Medulla oblongata (tissue), 1 donor: ENCODE data around the gene TEX12.
"Not testable (repeated sequence)": the region's sequence is repeated elsewhere in the genome, so short reads cannot be mapped to it uniquely, and the experiment has no call there.

Source experiments
- DNase-seq: peaks from one replicate; pipeline ENCODE4 v3.0.0-alpha.2; 2015; ENCODE audit errors: extremely low spot score

TEX12 gene

DNA sequence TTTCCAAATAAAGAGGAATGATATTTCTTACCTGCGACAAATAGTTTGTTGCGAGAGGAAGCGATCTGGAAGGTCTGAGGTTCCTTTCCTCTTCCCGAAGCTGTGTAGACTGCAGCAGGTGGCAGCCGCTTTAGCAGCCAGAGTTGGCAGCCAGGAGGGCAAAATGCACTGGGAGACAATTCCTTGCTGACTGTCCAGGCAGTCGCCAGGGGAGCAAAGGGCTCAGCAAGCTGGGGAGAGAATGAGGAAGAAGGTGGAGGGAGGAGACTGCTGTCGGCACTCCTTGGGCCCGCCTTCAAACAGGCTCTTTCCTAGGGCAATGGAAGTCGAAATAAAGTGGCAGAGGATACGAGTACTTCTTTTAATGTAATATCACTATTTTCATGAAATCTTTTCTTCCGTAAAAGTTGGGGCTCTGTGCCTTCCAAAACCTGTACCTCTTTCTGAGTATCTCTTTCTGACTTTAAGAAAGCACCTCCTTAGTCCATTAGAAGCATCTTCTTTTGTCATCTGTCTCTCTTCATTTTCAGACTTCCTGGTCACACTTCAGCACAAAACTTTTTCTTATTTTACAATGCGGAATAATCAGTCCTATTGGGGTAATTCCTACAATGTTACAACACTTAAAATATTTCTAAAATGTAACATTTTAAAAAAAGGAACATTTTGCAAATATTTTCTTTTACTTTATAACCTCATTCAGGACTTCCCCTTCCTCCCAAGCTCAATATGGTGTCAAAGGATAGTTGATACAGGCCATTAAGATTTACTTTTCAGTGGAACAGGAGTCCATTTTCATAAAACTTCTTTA is 3.1 kb upstream of the TEX12 start, which contains the start of gene IL18:
Gene IL18 (minus strand): TSS at position 220 of the 811 bp plus-strand sequence. CDS start 9,041 bp downstream, outside the sequence.
- peak; percentile 58 for DNase-seq

DNA sequence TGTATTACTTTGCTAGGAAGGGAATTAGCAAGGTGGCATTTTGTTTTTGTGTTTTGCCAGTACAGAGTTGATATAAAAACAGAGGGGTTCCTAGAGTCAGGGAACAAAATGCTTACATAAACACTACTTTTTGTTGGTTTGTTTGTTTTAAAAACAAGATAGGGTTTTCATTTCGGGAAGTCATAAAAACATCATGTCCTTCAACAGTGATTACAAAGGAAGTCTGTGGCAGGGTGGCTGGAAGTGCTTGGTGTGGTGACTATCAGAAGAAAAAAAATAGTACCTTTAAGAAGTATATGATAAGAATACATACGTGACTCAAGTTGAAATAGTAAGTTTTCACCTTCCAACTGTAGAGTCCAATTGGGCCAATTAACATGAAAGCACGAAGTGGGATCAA is 2.1 kb upstream of the TEX12 start:
- DNase-seq, result no peak

DNA sequence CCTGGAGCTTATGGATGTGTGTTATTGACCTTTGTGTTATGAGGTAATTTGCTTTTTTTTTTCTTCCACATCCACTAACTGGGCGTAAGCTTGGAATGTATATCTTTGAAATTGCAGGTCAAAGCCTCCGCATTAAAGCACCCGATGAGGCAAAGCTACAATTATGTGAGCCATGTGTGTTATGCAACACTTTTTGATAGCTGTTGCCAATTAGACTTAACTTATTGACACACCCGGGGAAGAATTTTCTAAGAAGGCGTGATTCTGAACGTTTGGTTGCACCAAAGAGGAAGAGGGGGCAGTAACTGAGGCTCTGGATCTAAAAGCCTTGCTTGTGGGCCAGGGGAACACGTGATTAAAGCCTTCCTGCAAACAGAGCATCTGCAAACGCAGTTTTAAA is 610 bp upstream of the TEX12 start:
- no peak for DNase-seq

DNA sequence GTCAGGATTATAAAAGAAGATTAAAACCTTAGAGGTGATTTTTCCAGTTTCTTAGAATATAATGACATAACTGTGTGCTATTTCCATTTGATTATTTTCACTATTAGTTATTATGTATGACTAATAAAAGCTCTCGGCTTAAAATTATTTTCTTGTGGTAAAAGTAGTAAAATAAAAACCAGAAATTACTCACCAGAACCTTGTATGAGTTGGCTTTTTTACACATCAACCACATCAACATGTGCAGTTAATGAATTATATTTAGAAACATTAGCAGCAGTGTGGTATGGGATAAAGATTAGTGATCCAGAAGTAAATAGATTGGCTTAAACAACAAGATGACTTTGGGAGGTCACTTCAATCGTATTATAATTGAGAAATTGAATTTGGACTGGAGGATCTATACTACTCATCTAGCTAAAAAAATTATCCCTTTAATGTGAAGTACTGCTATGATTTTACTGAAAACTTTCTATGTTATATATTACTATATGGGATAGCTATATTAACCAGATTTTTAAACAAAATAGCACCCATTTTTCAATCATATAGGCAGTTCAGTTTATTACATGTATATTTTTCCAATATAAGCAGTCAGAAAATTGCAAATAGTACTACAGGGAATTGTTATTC is 5.3 kb downstream of the TEX12 start:
- DNase-seq, result no peak

DNA sequence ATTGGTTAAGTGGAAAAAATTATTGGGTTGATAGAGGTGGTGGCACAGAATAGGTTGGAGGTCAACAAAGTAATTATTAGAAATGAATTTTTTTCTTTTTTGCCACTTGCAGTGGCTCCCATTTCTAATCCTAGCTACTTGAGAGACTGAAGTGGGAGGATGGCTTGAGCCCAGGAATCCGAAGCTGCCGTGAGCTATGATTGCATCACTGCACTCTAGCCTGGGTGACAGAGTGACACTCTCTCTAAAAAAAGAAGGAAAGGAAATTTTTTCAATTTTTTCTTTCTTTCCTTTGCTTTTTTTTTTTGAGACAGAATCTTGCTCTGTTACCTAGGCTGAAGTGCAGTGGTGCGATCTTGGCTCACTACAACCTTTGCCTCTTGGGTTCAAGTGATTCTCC is 6.0 kb downstream of the TEX12 start:
- no peak for DNase-seq

DNA sequence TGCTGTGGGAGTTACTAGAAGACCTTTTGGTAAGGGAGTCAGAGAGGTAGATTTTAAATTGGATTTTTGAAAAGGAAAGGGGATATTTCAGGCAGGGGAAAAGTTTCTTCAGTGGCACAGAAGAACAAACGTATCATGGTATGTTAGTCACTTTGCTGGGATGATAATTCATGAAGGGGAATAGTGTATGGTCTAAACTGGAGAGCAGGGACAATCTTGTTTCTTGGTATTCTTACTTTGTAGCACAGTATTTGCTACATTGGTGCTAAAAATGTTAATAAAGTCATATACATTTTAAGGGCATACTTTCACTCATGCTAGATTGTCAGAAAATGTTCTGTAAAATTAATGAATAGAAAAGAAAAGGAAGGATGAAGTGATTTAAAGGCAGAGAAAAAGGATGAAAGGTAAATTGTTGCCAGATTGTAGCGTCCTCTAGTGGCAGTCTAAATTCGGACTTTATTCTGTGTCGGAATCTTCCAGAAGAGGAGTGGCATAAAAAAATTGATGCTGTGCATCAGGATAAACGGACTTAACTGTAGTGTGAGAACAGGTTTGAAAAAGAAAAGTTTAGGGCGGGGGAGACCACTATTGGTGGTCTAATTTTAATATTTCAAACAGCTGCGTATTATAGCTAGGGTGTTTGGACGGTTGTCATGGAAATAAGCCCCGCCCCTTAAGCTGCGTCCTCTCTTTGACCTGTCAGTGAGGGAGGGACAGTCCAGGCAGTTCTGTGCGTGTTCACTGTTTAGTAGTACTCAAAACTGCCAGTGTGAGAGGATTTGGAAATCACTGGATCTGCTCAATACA is 7.8 kb downstream of the TEX12 start, which contains the start of gene BCO2:
Gene BCO2 (plus strand): TSS at position 724 of the 810 bp plus-strand sequence. CDS start 90 bp downstream, outside the sequence.
- peak; percentile 95 for DNase-seq

DNA sequence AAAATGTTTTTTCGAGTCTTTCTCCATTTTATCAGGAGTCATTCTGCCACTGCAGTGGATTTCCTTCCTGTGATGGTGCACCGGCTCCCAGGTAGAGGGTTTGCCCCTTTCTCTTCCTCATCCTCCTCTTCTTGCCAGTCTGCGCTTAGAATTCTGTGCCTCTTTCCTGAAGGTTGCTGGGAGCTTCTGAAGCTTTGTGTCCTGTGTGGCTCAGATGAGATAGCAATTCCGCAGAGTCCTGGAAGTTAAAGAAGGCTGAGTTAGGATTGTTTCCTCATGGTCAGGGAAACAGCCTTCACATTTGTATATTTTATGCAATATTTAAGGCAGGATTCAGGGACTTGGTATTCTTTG is 8.4 kb downstream of the TEX12 start:
- no peak for DNase-seq

DNA sequence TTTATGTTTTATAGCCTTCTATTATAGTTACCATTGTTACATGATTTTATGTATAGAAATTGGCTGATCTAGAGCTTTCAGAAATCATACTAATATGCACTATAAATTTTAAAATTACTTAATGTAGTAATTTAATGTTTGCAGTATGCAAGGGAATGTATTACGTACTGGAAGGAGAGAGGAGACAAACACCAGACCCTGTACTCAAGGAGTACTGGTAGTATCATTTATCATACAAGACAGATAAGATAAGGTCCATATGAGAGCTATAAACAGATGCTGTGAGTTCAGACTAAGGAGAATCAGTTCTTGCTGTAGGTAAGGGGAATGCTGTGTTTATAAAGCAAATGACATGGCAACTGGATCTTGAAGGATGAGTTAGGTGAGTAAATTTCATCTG is 8.9 kb downstream of the TEX12 start:
- no peak for DNase-seq

DNA sequence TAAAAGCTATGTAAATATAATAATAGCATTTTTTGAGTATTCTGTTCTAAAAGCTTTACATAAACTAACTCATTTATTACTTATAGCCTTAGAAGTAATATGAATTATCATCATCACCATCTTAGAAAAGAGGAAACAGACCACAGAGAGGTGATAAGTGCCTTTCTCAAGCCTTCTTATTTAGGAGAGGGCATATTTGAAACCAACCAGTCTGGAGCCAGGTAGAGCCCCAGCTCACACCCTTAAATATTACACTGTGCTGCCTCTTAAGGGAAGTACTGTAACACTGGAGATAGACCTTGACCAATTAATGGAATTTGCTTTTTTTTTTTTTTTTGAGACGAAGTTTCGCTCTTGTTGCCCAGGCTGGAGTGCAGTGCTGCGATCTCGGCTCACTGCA is 10.4 kb downstream of the TEX12 start:
- DNase-seq, result no peak

DNA sequence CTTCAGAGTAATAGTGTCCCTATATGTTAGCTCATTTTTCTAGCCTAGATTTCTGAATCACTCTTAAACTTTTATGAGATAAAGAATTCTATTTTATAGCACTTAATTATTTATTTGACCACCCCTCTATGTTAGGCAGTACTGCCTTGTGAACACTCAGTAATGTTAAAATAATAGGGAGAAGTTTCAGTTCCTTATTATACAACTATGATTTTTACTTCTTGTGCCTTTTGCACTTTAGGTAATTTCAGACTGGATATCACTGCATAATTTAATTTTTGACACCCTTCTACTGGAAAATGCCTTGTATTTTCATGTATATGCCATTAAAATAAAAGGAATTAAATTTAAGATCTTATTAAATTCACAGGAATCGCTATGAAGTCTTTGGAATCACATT is 11.3 kb downstream of the TEX12 start:
- DNase-seq, result no peak

DNA sequence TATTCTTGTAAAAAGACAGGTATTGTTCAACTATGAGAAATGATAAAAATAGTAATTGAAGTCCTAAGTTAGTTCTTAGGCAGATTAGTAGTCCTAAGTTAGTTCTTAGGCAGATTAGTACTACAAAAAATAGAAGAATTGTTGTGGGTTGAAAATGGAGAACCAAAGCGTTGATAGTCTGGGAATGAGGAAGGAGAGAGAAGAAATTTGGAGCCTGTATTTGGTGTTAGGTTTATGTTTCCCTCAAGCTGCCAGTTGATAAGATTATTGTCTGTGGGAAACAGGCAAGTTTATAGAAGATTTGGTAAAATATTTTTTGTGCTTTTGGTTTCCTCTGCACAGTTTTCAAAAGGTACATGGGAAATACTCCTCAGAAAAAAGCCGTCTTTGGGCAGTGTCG is 11.8 kb downstream of the TEX12 start:
- no peak for DNase-seq

DNA sequence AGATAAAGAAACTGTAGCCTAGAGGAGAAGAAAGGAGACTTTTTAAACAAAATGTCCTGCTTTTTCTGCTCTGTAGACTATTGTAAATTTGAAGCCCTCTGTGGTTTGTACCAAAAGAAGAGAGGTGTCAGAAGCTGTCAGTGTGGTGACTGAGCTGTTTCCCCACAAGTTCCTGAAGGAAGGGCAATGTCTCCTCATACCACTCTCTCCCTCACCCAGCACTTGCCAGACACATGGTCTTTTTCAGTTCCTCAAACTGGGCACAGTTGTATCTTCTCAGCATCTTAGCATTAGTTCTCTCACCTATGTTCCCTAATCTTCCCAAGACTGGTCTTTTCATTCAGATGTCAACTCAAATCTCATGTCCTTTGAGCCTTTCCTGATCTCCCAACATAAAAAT is 12.4 kb downstream of the TEX12 start:
- DNase-seq, result peak; percentile 86

DNA sequence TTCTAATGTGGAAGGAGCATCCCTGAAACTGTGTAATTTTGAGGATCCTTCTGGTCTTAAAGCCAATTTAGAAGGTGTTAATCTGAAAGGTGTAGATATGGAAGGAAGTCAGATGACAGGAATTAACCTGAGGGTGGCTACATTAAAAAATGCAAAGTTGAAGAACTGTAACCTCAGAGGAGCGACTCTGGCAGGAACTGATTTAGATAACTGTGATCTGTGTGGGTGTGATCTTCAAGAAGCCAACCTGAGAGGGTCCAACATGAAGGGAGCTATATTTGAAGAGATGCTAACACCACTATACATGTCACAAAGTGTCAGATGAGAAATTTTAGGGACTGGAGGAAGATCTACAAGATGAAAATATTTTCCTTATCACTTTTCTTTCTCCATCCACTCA is 15.7 kb downstream of the TEX12 start:
- no peak for DNase-seq

DNA sequence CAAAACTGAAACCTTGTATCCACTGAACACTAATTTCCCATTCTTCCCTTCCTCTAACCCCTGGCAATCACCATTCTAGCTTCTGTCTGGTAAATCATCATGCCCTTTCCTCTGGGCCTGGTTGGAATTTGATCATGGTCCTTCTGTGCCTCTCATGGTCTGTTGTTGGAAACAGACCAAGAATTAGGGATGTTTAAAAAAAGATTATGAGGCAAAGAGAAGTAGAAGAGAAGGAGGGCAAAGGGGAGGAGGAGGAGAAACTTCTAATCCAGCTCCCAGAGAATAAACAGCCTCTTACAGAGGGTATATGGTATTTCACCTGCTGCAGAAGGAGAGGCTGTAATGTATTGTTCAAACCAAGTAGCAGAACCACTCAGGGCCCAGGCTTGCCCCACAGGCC is 18.7 kb downstream of the TEX12 start:
- DNase-seq, result no peak

DNA sequence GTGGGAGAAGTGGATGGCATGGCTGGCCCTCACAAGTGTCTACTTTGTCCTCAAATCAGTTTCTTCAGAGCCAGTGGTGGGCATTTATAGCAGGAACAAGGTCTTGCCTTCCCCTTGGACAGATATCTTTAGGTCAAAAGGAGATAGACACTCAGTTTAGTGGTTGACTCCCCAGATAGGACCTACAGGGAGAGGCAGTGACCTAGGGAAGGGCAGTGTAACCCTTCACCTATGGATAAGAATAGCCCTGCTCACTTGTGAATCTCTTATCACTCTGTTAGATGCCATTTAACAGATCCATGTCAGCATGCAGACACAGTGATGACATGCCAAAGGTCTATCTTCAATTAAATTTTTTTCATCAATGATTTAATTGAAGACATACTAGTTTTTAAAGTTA is 19.1 kb downstream of the TEX12 start:
- DNase-seq, result no peak

DNA sequence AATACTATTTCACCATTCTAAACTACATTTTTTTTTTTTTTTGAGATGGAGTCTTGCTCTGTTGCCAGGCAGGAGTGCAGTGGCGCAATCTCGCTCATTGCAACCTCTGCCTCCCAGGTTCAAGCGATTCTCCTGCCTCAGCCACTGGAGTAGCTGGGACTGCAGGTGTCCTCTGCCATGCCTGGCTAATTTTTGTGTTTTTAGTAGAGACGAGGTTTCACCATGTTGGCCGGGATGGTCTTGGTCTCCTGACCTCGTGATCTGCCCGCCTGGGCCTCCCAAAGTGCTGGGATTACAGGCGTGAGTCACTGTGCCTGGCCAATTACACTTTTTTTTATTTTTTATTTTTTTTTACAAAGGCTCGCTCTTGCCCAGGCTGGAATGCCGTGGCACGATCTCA is 27.9 kb downstream of the TEX12 start:
- not testable (repeated sequence) for DNase-seq

DNA sequence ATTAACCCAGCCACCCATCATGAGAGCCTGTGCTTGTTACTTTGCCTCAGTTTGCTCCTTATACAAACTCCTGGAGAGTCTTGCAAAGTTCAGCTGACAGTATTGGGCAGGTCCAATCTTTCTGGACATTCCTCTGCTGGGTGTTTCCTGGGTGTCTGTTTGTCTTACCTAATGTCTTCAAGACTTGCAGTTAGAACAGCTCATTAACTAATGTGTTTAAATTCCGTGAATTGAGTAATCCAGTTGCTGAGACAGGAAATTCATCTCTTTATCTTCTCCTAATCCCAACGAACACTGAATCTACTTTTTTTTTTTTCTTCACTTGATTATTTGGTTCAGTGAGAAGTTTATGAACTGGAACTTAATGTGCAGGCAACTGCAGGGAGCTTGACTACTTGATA is 28.8 kb downstream of the TEX12 start:
- no peak for DNase-seq

DNA sequence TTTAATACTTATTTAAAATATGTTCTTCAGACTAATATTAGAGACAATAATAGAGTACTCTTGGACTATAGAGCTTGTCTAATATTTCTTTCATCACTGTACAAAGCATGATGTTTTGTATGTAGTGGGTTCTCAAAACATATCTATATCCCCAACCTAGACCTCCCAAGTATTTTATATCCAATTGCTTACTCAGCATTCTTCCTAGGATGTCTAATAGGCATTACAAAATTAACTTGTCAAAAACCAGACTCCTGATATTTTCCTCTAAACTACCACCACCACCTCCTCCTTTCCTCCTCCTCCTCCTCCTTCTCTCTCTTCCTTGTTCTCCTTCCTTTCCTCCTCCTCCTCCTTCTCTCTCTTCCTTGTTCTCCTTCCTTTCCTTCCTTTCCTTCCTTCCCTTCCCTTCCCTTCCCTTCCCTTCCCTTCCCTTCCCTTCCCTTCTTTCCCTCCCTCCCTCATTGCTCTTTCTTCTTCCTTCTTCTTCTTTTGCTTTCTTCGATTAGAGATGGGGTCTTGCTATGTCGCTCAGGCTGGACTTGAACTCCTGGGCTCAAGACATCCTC is 29.4 kb downstream of the TEX12 start:
- no peak for DNase-seq

DNA sequence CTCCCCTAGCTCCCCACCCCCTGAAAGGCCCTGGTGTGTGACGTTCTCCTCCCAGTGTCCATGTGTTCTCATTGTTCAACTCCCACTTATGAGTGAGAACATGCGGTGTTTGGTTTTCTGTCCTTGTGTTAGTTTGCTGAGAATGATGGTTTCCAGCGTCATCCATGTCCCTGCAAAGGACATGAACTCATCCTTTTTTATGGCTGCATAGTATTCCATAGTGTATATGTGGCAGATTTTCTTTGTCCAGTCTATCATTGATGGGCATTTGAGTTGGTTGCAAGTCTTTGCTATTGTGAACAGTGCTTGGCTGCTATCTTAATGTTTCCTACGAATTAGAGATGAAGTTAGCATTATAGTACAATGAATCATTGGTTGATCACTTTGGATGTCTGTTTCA is 31.9 kb downstream of the TEX12 start:
- DNase-seq, result not testable (repeated sequence)

DNA sequence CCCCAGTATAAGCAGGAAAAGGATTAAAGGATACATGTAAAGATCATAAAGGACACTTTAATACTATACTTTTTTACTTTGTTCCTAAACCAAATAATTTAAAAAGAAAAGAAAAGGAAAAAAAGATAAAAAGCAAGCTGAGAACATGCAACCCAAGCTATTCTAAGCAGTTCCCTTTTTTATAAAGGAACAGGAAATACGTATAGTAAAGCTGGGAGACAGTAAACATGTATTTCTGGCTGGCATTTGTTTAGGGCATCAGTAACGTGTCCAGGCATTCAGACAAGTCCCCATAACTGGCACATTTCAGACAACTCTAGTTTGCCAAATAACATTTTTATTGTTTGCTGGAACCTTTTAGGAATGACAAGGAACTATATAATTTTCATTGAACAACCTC is 33.1 kb downstream of the TEX12 start:
- DNase-seq, result peak; percentile 14

DNA sequence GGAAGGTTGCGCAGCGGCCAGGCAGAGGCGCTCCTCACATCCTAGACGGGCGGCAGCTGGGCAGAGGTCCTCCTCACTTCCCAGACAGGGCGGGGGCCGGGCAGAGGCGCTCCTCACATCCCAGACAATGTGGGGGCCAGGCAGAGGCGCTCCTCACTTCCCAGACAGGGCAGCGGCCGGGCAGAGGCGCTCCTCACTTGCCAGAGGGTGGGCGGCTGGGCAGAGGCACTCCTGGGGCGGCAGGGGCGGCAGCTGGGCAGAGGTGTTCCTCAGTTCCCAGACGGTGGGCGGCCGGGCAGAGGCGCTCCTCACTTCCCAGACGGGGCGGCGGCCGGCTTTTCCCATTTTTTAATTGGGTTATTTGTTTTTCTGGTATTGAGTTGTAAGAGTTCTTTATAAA is 38.9 kb downstream of the TEX12 start:
- no peak for DNase-seq

DNA sequence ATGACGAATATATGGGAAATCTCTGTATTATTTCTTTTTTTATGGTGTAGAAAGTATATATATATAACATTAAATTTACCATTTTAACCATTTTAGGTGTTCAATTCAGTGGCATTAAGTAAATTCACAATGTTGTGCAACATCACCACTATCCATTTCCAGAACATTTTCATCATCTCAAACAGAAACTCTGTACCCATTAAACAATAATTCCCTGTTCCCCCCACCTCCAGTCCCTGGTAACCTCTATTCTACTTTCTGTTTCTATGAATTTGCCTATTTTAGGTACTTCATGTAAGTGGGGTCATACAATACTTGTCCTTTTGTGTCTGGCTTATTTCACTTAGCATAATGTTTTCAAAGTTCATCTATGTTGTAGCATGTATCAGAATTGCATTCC is 43.7 kb downstream of the TEX12 start:
- DNase-seq, result no peak
